ENCODE results near the gene ZBTB11. TPM values are rescaled to one million over a fixed set of nuclear protein-coding genes. Genes with fewer than 3 reads are reported as not detected.
A peak's percentile ranks its signal among the peaks of the same experiment; 100 is the strongest.
"Not testable (repeated sequence)": the region's sequence is repeated elsewhere in the genome, so short reads cannot be mapped to it uniquely, and the experiment has no call there.

The ZBTB11 gene
- total RNA-seq, 1 donor from 2014 or later, result 32.7 TPM

DNA sequence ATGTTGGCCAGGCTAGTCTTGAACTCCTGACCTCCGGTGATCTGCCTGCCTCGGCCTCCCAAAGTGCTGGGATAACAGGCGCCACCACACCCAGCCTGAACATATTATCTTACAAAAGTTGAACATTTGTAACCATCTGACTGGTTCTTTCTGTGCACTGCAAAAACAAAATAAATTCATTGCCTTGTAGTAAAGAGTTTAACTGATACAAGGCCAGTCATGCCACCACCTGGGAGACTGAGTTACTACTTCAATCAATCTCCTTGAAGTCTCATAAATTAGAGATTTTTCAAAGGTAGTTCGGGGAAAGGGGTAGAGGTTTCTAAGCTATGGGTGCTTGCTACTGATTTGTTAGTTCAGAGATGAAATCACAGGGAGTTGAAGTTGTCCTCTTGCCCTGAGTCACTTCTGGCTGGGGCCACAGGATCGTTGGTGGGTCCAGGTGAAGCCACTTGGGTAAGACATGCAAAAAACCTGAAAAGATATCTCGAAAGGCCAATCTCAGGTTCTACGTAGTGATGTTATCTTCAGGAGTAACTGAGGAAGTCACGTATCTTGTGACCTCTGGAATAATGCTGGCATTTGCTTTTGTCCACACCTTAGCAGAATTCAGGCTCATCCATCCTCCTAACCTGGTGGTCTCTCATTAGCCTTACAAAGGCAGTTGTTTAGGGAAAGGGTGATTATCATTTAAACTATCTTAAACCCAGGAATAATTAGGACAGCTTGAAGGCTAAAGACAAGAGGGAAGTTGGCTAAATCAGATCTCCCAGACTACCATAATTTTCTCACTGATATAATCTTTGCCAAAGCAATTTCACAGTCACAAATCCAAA lies 33.7 kb downstream of the ZBTB11 start:
- DNase-seq, result no peak

DNA sequence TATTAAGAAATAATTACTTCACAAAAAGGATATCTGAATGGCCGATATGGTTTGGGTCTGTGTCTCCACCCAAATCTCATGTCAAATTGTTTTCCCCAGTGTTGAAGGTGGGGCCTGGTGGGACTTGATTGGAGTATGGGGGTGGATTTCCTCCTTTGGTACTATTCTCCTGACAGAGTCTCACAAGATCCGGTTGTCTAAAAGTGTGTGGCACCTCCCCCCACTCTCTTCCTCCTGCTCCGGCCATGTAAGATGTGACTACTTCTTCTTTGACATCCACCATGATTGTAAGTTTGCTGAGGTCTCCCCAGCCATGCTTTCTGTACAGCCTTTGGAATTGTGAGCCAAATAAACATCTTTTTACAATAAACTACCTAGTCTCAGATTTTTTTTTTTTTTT lies 34.5 kb downstream of the ZBTB11 start:
- no peak for DNase-seq

DNA sequence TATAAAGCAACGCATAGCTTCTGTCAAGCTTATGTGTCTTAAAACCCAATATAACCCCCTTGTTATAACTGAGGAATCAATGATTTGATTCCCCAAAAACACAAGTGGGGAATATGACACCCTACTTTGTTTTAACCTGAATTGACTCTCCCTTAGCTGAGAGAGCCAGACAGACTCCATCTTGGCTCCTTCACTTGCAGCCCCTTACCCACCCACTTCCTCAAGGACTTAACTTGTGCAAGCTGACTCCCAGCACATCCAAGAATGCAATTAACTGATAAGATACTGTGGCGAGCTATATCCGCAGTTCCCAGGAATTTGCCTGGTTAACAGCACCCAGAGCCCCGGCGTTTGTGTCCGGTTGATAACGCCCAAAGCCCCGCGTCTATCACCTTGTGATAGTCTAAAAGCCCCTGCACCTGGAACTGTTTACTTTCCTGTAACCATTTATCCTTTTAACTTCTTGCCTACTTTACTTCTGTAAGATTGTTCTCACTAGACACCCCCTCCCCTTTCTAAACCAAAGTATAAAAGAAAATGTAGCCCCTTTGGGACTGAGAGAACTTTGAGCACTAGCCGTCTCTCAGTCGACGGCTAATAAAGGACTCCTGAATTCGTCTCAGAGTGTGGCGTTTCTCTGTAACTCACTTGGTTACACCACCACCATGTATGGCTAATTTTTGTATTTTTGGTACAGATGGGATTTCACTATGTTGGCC lies 35.4 kb downstream of the ZBTB11 start:
- DNase-seq, result not testable (repeated sequence)

DNA sequence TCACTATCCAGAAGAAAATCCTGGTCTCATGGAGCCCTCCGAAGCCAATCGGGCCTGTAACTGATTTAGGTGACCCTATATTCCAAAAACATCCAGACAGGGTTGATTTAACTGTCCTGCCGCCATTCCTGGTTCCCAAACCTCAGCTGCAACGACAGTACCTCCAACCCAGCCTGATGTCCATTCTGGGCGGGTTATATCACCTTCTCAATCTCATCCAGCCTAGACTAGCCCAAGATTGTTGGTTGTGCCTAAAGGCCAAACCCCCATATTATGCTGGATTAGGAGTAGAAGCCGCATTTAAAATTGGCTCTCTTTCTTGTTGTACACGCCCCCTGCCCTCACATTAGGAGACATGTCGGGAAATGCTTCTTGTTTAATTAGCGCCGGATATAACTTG lies 36.7 kb downstream of the ZBTB11 start:
- DNase-seq, result no peak

DNA sequence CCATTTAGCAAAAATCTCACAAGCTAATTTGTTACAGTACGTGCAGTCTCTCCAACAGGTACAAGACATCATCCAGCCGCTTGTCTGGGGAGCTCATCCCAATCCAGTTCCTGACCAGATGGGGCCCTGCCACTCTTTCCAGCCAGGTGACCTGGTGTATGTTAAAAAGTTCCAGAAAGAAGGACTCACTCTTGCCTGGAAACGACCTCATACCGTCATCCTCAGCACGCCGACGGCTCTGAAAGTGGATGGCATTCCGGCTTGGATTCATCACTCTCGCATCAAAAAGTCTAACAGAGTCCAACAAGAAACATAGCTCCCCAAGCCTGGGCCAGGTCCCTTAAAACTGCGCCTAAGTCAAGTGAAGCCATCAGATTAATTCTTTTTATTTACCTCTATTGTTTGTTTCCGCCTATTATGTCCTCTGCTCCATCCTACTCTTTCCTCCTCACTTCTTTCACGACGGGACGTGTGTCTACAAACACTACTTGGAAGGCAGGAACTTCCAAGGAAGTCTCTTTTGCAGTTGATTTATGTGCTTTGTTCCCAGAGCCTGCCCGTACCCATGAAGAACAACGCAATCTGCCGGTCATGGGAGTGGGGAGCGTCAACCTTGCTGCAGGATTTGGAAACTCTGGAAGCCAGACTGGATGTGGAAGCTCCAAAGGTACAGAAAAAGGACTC lies 37.5 kb downstream of the ZBTB11 start:
- DNase-seq, result no peak

DNA sequence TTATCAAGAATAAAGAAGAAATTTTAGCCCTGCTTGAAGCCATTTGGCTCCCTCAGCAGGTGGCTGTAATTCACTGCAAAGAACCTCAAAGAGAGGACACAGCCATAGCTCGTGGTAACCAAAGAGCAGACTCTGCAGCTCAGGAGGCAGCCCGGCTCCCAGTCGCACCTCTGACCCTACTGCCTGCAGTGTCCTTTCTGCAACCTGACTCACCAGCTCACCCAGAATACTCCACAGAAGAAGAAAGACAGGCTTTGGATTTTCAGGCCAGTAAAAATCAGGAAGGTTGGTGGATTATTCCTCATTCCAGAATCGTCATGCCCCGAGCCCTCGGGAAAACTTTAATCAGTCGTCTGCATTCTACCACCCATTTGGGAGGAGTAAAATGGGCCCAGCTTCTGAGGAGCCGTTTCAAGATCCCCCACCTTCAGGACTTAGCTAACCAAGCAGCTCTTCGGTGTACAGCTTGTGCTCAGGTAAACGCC lies 38.6 kb downstream of the ZBTB11 start:
- DNase-seq, result no peak

DNA sequence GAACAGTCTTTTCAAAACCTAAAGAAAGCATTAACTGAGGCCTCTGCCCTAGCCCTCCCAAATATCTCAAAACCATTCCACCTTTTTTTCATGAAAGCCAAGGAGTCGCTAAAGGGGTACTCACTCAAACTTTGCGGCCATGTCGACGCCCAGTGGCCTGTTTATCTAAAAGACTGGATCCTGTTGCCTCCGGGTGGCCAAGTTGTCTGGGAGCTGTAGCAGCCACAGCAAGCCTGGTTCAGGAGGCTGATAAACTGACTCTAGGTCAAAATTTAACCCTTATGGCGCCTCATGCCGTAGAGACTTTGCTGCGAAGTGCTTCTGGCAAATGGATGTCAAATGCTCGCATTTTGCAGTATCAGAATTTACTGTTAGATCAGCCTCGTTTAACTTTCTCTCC lies 39.5 kb downstream of the ZBTB11 start:
- no peak for DNase-seq

DNA sequence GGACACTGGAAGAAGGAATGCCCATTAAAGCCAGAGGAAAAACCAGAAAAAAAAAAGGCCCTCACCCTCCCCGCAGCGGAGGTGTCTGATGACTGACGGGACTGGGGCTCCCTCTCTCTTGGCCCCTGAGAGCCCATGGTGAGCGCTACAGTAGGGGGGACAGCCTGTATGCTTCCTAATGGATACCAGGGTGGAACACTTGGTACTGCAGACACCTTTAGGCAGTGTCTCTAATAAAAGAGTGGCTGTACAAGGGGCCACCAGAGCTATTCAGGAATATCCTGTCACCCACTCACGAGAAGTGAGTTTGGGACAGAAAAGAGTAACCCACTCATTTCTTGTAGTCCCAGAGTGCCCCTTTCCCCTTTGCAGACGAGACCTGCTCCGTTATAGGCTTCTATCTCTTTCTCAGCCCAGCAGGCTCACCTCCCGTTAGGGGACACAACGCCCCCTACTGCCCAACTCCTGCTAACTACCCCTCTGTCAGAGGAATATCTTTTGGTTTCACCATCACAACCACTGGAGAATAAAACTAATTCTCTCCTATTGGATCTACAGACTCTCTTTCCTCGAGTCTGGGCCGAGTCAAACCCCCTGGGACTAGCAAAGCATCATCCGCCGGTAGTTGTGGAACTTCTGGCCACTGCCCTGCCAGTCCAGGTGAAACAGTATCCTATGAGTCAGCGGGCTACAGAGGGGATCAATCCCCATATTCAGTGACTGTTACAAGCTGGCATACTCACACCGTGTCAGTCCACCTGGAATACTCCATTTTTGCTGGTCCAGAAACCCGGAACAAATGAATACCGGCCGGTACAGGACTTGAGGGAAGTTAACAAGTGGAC lies 40.8 kb downstream of the ZBTB11 start:
- peak; percentile 22 for DNase-seq

DNA sequence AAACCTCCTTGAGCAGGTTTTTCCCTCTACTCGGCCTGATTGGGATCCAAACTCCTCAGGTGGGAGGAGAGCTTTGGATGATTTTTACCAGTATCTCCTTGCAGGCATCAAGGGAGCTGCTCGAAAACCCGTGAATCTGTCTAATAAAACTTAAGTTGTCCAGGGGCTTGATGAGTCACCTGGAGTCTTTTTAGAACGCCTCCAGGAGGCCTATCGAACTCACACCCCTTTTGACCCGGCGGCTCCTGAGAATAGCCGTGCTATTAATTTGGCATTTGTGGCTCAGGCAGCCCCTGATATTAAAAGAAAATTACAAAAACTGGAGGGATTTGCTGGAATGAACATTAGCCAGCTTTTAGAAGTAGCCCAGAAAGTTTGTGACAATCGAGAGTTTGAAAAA lies 41.6 kb downstream of the ZBTB11 start:
- no peak for DNase-seq

DNA sequence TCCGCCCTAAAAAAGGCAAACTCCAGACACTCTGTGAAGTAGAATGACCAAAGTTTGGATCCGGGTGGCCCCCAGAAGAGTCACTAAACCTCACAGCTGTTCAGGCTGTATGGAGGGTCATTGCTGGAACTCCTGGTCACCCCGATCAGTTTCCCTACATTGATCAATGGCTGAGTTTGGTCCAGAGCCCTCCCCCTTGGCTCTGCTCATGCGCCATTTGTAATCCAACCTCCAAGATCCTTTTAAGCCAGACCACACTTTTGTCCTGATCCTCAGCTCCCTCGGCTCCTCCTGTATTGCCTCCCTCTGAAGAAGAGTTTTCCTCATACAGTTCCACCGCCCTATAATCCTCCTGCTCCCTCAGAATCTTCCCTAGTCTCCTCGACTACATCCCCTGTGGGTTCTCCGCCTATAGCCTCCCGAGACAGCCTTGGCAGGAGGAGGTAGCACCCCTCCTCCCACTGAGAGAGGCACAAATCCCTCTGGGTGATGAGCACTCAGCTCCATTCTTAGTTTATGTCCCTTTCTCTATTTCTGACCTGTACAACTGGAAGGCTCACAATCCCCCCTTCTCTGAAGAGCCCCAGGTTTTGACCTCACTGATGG lies 42.2 kb downstream of the ZBTB11 start:
- no peak for DNase-seq

DNA sequence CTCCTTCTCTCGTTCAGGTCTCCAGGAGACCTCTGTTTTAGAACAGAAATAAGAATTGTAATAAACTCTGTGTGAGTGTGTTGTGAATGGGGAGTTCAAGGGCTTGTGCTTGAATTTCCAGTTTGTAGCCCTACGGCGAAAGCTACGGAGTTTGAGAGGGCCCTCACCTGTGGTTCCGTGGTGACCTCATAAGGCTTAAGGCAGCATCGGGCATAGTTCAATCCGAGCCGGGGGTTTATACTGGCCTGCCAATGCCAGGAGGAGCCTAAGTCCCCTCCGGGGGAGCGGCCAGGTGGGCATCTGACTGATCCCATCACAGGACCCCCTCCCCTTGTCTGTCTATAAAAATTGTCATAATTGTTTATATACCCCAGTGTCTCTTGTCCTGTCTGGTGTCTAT lies 43.7 kb downstream of the ZBTB11 start:
- DNase-seq, result no peak

DNA sequence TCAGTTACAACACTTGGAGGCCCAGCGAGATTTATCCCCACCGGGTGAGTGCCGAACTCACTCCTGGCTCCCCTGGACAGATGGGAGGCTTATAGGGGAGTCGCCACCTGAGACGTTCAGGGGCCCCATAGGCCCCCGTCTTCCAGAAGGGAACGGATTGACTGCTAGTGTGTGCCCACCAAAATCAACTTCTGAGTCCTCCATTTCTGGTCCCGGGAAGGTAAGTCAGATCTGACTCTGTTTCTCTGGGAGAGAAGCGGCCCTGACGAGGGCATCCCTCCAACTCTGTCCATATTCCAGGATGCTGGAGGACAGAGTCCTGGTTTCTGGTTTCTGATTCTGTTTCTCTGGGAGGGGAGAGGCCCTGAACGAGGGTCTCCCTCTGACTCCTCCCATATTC lies 44.3 kb downstream of the ZBTB11 start:
- no peak for DNase-seq

DNA sequence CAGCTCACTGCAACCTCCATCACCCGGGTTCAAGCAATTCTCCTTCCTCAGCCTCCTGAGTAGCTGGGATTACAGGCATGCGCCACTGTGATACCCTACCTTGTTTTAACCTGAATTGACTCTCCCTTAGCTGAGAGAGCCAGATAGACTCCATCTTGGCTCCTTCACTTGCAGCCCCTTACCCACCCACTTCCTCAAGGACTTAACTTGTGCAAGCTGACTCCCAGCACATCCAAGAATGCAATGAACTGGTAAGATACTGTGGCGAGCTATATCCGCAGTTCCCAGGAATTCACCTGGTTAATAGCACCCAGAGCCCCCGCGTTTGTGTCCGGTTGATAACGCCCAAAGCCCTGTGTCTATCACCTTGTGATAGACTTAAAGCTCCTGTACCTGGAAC lies 45.0 kb downstream of the ZBTB11 start:
- not testable (repeated sequence) for DNase-seq

DNA sequence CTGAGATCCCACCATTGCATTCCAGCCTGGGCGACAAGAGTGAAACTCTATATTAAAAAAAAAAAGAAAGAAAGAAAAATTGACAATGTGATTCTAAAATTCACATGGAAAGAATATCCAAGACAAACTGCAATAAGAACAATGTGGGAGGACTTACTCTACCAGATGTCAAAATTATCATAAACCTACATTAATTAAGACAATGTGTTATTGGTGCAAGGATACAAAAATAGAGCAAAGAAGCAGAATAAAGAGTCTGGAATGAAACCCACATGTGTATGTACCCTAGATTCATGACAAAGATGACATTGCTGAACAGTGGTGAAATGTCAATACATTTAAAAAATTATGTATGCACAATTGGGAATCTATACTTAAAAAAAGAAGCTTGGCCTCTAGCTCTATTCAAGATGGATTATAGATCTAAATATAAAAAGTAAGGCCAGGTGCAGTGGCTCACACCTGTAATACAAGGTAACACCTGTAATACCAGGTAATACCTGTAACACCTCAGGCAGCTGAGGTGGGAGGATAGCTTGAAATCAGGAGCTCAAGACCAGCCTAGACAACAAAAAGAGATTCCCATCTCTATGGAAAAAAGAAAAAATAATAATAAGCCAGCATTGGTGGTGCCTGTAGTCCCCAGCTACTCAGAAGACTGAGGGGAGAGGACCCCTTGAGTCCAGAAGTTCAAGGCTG lies 45.7 kb downstream of the ZBTB11 start:
- DNase-seq, result peak; percentile 72

DNA sequence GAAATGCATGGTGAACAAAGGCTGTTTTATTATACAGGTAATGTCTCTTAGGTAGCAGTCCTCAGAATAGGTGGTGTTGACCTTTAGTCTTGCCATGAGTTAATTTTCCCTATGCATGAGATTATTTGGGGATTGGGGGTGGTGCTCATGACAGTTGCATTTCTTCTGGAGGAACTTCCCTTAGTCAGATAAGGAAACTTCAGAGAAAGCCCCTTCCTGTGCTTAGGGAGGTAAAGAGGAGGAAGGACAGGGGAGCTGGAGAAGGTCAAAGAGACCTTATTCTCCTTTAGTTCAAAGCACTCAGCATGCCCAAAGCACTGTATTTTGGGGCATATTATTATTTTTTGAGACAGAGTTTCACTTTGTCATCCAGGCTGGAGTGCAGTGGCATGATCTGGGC lies 47.7 kb downstream of the ZBTB11 start:
- DNase-seq, result no peak

DNA sequence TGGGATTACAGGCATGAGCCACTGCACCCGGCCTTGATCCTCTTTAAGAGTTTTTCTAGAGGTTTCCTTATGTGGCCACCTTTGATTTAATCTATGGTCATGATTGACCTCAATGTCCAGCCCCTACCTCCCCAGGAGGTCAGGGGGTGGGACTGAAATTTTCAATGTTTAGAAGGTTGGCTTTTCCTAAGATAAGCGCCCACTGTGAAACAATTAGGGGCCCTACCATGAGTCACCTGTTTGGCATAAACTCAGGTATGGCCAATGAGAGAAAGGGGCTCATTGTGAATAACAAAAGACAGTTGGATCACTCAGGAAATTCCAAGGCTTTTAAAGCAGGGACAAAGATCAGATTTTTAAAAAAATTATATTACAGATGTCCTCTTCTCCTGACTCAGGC lies 51.1 kb downstream of the ZBTB11 start:
- no peak for DNase-seq

DNA sequence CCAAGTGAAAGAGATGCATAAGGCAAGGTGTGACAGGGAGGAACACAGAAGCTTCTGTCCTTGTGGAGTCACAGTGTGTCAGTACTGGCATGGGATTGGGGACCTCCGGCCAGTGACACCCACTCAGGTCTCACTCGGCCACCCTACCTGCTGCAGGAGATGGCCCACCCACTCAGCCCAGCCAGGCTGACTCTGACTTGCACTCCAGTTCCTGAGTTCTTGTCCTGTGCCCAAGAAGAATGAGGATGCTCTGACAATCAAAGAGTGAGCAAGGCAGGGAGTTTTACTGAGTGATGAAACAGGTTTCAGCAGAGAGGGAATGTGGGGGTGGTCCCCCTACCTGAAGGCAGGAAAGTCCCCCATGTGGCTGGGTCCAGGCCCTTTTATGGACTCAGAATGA lies 52.1 kb downstream of the ZBTB11 start:
- DNase-seq, result no peak

DNA sequence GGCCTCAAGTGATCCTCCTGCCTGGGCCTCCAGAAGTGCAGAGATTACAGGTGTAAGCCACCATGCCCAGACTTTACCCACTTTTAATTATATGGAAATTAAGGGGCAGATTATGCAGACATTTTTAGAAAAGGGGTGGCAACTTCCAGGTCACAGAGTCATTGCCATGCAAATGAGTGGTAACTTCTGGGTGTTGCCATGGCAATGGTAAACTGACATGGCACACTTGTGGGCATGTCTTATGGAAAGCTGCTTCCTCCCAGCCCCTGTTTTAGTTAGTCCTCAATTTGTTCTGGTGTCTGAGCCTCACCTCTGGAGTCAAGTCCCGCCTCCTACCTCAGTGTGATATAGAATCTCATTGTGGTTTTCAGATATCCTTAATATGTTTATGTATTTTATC lies 53.3 kb downstream of the ZBTB11 start:
- no peak for DNase-seq

DNA sequence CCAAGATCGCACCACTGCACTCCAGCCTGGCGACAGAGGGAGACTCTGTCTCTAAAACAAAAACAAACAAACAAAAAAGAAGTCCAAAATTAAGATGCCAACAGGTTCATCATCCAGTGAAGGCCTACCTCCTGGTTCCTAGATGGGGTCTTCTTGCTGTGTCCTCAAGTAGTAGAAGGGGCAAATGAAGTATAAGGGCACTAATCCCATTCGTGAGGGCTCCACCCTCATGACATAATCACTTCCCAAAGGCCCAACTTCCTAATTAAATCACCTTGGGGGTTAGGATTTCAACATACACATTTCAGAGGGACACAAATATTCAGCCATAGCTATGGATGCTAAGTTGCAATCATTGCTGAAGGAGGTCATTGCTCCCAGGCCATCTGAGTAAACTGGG lies 57.2 kb downstream of the ZBTB11 start:
- DNase-seq, result no peak

DNA sequence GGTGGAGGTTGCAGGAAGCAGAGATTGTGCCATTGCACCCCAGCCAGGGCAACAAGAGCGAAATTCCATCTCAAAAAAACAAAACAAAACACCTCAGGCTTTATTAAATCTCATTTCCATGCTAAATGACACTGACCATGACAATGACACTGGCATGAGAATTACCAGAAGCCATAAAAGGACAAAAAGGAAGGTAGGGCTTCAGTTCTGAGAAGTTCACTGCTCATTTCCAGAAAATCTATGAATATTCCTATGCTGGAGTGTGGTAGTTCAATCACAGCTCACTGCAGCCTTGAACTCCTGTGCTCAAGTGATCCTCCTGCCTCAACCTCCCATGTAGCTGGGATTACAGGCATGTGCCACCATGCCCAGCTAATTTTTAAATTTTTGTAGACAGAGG lies 58.2 kb downstream of the ZBTB11 start:
- no peak for DNase-seq

DNA sequence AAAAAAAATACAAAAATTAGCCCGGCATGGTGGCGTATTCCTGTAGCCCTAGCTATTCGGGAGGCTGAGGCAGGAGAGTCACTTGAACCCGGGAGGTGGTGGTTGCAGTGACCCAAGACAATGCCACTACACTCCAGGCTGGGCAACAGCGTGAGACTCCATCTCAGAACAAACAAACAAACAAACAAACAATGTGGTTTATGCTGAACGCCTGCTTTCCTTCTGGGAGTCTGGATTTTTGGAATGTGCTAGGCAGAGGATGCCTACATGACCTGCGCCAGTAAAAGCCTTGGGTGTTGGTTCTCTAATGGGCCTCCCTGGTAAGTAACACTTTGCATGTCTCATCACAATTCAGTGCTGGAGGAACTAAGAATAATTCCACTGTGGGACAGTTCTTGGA lies 59.5 kb downstream of the ZBTB11 start:
- no peak for DNase-seq

Data from skin of body (tissue), 2 donors.